GM19455 (cell line): ENCODE data around the gene RAB43.
A peak's percentile ranks its signal among the peaks of the same experiment; 100 is the strongest.
"Not testable (repeated sequence)": the region's sequence is repeated elsewhere in the genome, so short reads cannot be mapped to it uniquely, and the experiment has no call there.

Experiments used
- ATAC-seq: cut with Tn5 transposase; IDR thresholded peaks from one replicate; pipeline ENCODE4 v1.9.1; 2021; ENCODE audit not compliant: unreplicated experiment

Gene RAB43

DNA sequence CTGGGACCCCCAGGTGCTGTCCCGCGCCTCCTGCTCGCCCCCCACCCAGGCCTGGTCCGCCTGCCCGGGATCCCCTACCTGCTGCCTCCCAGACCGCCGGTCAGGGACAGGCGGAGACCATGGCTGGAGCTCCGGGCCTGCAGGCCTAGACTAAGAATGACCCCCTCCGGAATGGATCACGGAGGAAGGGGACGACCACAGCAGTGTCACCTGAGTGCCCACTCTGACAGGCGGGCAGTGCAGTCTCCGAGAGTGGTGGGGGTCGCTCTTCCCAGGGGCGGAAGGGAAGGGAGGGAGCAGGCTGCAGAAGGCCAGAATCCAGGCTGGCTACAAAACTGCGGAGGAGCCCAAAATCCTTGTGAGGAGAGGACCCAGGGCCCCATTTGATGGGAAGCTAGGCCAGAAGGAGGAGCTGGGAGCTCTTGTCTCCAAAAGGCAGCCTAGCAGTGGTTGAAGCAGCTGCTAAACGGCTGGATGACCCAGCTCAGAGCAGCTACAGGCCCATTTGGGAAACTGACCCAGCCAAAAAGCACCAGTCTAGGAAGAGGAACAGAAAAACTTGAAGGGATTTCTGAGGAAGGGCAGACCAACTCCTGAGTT lies 908 bp upstream of the RAB43 start:
- ATAC-seq: no peak

DNA sequence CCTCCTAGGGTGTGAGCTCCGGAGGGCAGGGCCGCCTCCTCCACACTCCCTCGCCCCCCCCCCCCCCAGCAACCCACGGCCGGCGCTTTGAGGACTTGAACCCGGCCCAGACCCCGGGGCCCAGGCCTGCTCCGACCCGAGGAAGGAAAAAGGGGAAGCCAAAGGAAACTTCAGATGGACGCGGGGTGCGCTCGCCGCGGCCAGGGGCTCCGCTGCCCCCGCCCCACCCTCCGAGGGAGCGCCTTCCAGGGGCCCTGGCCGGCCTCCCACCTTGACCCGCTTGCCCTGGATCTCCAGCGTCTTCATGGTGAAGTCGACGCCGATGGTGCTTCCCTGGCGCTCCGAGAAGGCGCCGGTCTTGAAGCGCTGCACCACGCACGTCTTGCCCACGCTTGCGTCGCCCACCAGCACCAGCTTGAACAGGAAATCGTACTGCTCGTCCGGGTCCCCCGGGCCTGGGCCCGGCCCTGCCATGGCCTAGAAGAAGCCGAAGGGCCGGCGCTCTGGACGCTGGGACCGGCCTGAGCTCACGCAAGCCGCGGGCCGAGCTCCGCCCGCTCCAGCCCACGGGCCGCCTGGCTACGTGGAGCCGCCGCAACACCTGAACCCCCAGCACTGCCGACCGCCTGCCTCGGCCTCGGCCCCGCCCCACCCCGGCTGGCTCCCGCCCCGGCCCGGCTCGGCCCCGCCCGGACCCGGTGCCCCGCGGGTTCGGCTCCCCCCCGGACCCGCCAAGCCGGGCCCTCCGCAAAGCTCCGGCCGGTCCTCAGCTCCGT lies 400 bp downstream of the RAB43 start:
- peak; percentile 4 for ATAC-seq

DNA sequence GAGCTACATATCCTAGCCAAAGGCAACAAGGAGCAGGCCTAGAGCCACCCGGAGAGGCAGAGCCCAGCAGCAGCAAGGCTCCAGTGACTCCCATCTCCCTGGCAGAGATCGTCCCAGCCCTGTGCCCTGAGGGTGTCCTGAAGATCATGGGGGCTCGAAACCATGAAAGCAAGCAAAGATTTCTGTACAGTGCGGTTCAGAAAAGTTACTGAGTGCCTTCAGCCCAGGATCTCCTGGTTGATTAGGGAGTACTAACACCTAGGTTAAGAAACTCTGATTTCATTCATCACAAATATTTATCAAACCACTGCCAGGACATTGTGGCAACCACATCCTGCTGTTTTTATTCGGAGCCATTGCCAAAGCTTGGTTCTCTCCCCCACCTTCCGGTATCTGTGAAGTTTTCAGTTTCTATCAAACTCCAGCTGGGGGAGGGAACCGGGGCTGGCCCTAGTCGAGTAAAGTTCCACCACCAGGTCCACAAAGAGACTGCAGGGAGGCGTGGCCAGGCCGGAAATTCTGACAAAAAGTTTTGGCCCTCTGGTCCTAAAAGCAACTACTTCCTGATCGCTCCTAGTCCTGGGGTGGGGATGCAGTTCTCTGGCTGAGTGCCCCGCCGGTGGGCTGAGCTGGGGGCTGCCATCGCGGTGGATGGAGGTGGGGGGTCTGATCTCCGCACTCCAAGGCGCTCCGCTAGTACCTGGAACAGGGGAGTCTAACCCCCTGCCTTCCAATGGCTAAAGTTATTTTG lies 1.2 kb downstream of the RAB43 start:
- peak; percentile 69 for ATAC-seq

DNA sequence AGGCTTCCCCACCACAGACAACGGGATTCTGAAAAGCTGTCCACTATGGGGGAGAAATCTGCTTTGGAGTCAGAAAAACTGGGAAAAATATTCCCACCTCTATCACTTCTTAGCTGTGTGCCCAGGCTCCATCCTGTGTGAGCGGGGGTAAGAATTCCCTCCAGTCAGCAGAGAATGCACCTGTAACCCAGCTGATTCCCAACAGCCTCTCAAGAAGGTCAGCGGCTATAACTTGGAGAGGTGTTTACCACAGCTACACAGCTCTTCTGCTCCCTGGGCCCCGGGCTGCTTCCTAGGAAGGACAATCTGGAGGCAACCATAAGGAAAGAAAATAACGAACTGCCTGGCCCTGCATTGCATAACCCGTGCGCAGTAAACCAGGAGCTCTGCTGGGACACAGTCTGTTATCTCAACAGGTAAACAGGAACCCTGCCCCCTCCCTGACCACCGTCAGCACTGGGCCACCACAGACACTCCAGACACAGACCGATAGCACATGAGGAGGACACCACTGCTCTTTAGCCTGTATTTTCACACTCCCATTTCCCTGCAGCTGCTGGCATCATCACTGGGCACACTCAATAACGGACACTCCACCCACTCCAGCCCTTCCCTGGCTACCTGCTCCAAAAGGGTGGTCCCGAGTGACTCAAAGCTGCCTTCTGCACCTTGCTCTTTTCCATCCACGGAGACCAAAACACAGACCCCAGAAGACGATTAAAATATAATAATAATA lies 2.1 kb downstream of the RAB43 start:
- ATAC-seq: no peak

DNA sequence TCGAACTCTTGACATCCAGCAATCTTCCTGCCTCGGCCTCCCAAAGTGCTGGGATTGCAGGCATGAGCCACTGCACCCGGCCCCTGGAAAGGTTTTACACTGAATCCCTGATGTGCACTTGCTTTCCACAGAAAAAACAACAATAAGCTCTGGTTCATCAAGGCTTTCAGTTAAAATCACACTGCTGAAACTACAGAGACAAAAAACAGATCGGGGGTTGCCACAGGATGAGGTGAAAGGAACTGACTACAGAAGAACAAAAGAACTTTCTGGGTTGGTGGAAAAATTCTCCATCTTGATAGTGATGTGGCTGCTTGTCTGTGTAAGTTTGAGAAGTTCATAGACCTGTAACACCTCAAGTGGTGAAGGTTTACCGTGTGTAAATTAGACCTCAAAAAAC lies 2.9 kb downstream of the RAB43 start:
- ATAC-seq: no peak

DNA sequence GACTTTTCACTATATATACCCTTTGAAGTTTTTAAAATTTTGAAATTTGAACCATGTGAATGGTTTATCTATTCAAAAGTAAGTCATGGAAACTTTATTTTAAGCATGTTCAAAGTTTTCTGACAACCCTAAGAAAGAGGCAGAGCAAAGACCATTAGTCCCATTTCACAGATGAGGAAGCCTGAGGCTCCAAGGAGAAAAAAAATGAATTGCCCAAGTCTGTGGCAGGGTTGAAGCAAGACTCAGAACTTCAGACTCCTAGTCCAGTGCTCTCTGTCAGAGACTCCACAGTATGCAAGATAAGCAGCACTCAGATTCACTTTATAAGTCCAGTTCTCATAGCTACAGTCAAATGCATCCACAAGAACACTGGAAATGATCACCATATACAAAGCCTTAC lies 4.5 kb downstream of the RAB43 start:
- no peak for ATAC-seq

DNA sequence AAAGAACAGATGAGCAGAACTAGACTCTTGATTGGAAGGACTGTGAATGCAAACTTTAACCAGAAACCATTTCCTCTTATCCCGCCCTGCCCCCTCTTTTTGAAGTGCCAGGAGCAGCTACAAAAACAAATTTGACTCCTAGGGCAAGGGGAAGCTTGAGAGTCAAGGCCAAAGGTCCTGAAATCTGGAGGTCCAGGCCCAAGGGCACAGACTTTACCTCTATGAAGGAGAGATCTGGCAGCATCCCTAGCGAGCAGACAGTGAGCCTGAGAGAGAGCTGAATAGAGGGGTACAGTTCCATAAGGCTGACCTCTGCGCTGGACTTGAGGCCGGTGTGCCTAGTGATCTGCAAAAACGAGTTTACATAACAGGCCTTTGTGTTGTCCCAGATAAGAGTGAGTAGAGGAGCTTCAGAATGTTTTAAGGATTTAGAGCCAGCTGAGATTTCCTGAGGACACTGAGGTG lies 5.1 kb downstream of the RAB43 start:
- no peak for ATAC-seq

DNA sequence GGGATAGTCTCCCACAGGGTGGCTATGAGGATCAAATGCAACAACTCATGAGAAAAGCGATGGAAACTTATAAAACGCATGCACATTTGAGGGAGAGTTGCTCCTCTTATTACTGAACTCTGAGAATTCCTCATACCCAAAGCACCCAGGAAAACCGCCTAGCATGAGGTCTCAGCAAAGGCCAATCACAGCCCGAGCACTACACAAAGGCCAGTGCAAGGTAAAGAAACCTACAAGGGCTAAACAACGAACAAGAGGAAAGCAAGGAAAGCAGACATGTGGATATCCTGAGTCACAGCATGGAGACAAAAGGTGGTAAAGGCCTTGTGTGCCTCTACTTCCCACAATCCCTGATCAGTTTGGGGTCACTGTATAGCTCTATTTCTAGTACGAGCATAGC lies 7.1 kb downstream of the RAB43 start:
- no peak for ATAC-seq

DNA sequence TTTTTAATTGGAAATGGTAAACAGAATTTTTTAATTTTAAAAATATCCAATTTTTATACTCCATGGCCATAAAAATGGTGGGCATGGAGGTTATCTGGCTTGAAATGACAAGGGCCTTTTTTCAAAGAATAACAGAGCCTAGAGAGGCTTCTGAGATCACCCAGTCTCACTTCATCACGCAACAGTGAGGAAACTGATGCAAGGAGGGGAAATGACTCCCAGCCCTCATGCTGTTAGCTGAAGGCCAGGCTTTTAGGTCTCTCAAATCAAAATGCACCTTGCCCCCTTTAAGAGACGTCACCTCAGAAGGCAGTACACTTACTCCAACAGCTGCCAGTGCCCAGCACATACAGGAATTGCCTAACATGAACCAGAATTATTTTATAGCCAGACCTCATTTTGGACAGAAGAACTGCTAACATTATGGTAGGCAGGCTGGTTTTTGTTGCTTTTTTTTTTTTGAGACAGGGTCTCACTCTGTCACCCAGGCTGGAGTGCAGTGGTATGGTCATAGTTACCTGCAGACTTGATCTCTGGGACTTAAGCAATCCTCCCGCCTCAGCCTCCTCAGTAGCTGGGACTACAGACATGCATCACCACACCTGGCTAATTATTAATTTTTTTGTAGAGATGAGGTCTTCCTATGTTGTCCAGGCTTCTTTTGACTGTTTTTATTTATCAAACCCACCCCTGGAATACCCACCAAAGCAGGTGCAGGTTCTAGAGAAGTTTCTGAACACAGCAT lies 9.1 kb downstream of the RAB43 start:
- no peak for ATAC-seq

DNA sequence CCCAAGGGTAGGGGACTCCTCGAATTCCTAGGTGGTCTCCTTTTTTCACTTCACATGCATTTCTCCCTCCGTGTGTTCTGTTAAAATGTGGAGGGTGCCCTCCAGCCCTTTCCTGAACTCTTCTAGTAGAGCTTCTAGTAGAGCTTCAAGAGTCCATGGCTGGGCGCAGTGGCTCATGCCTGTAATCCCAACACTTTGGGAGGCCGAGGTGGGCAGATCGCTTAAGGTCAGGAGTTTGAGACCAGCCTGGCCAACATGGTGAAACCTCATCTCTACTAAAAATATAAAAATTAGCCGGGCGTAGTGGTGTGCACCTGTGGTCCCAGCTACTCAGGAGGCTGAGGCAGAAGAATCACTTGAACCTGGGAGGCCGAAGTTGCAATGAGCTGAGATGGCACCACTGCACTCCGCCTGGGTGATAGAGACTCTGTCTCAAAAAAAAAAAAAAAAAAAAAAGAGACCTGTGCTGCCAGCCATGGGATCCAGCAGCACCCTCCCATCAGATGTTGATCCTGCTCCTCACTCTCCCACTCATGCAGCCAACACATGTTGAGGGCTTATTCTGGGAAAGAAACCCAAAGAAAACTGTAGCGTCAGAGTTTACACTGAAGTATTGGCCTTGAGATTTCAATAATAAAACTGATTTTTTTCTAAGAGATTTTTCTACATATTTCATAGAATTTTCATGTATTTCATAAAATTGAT lies 10.4 kb downstream of the RAB43 start:
- ATAC-seq: not testable (repeated sequence)

DNA sequence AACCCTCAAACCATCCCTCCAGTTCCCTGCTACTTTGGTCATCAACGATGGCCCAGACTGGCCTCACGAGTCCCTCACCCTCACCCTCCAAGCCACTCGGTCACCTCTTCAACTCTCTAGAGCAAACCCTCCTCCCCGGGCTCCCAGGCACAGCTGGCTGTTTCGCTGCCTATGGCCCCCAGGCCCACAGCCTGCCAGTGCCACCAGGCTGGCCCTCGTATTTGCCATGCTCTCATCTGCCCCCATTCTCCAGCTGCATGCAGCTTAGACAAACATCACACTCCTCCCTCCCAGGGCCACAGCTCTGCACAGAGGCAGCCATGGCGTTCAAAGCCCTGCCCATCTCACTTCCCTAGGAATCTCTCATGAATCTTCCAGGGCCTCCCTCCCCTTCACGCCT lies 13.8 kb downstream of the RAB43 start:
- ATAC-seq: no peak

DNA sequence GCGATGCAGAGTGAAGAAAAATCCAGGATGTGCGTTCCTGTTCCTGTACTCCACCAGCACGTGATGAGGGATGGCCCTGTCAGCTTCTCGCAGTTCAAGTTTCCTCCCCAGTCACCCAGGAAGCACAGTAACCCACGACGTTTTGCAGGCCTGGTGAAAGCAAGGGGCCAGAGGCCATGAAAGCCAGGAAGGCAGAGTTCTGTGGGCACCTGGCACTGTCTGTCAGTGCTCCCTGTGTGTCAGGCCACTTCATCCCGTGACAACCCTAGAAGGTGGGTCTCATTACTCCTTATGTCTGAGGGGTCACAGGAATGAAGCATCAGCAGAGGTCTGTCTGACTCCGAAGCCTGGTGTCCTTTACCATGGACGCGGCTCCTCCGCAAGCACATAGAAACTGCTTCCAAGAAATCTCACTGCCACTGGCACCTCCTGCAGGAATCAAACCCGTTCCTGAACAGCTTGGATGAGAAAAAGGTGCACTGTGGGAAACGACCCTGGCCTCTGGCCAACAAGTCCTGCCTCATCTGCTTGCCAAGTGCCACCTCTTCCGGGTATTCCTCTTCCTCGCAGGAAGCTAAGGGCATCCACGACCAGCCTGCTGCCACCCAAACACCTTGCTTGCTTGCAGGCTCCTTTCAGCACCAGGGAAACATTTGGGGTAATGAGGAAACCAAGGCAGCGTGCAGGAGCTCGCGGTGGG lies 14.6 kb downstream of the RAB43 start:
- ATAC-seq: no peak

DNA sequence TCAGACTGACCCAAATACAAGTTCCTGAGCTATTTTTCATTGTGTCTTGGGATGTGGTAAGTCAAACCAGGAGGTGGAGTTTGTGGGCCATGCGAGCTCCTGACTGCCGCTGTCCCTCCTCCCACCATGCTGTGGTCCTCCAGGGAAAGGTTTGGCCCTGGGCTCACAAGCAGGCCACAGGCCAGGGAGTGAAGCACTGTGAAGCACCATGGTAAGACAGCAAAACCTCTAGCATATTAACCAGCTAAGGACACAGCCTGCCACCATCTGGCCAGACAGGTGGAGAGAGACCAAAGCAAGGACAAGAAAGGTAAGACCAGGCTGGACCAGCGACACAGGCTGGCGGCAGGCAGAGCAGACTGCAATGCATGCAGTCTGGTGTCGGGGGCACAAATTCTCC lies 15.3 kb downstream of the RAB43 start:
- no peak for ATAC-seq

DNA sequence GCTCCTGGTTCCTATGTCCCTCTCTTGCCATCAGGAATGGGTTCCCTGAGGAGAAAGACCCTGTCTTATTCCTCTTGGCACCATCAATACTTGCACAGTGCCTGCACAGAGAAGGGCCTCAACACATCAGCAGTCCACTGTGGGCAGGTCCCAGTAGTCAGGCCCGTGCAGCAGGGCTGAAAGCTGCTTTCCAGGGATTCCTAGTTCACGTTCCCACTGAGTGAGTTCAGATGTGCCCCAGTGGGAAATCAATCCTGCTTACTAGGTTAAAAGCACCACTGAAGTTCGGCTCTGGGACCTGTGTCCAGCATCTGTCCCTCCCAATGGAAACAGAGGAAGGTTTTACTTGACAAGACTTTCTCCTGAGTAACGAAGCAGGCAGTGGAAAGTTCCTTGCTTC lies 15.7 kb downstream of the RAB43 start:
- ATAC-seq: no peak

DNA sequence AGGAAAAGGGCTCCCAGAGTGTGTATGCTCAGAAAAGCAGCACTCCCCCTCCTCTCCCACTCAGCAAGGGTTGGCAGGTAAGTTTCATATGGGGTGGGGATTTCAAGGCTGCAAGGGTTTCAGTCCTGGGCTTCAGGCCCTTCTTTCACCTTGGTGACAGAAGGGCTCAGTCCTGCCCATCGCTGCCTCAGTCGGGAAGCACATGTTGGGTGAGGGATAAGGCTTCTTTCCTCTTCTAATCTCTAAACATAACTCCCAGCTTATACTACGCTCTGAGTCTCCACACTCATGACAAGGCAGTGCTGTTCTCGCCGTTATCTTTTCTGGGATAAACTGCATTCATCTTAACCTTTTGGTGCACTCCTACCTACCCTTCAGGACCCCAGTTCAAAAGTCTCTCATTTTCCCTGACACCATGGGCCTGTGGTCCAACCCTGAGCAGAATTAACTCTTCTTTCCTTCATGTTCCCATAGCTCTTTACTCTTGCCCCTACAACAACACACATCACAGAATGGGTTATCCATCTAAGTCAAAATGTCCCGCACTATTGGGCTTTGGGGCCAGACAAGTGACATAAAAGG lies 17.0 kb downstream of the RAB43 start:
- ATAC-seq: no peak

DNA sequence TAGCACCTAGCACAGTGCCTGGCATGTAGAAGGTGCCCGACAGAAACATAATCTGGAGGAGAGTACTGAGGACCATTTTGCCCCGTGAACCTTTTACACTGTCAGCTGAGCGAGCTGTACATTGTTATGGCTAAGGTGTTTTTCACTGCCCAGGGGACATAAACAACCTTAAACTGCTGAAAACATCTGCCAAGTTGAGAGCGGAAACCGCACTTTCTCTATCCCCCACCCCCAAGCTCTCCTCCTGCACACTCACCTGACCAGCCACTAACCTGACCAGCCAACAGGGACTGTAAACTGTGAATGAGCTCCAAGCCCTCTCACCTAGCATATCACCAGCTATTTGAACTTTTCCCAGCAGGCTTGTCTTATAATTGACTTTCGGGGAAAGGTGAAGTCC lies 17.6 kb downstream of the RAB43 start:
- ATAC-seq: no peak

DNA sequence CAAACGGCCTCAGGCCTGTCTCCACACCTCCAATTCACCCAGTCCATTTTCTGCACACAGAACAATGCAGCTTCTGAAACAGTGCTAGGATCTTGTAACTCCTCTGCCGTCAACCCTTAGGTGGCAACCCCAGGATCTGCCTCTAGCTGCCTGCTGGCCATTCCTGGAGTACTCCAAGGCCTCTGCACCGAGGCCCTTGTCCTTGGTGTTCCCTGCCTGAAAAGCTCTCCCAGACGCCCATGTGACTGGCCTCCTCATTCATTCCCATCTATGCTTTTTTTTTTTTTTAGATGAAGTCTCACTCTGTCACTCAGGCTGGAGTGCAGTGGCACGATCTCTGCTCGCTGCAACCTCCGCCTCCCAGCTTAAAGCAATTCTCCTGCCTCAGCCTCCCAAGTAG lies 18.3 kb downstream of the RAB43 start:
- ATAC-seq: no peak

DNA sequence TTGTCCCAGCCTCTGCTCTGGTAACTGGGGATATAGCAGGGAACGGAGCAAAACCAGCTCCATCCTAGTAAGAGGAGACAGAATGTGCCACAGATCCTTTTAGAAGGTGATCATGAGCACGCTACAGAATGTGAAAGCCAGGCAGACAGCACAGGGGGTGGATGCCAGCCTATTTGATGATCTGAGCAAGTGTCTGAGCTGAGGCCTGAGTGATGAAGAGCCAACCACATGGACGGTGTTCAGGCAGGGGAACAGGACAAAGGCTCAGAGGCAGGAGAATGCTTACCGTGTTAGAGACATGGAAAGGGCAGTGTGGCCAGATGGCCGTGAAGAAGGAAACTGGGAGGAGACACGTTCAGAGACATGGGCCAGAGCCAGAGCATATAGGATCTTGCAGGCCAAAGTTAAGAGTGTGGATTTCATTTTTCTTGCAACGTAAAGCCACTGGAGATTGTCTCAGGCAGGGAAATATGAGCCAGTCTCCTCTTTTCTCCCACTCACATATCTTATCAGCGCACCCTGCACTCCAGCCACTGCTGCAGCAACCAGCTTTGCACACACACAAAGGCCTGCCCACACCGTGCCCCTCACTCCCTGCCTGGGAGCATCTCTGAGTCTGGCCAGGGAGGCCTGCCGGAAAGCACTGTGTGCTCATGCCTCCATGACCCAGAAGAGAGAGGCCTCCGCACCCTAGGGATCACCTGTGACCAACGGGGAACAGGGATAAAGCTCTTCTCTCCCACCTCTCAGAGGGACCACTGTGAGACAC lies 20.1 kb downstream of the RAB43 start:
- no peak for ATAC-seq
